Measurements from ENCODE around the gene TNS2. TPM values are rescaled to one million over a fixed set of nuclear protein-coding genes. Genes with fewer than 3 reads are reported as not detected.
A peak's percentile ranks its signal among the peaks of the same experiment; 100 is the strongest.

TNS2 gene
- total RNA-seq, 1 donor from 2014 or later: 15.4 TPM

DNA sequence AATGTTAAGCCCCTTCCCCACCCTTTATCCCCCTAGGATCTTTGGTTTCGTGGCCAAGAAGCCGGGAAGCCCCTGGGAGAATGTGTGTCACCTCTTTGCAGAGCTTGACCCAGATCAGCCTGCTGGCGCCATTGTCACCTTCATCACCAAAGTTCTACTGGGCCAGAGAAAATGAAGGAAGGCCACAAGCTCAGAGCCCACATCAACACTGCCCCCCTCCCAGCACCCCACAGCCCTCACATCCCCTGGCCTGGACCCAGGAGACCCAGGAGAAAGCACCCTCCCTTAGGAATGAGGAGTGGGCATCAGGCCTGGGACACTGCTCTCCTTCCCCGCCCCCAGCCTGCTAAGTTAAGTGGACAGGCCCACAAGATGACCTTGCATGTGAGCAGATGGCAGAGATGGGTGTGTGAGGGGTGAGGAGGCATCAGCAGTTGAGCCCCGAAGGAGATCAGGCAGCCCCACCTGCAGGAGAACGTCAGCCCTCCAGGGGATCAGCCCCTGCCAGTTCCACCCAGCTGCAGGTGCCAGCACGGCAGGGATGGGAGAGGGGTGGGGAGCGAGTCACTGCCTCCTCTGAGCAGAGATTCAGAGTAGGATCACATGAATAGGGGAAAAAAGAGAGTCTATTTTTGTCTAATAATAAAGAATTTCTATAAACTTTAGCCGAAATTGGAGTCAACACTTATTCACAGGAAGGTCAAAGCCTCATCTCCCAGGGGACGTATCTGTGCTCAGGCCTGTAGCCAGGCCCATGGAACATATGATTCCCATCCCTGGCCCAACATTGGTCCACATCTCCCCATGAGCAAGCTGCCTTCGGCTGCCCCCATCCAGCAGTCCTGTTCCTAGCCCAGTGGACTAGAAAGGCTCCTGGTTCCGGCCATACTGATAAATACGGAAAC lies 14.1 kb downstream of the TNS2 start:
- Mint-ChIP-seq H3K4me3 (ENCODE audit: unreplicated experiment) (peak overlapping the region; percentile 41), H3K9me3 (ENCODE audit: unreplicated experiment) (no peaks in the 10 kb centered on the region)
- no peak overlapping the region for H3K4me2 ChIP-seq (ENCODE audit: low read length)

DNA sequence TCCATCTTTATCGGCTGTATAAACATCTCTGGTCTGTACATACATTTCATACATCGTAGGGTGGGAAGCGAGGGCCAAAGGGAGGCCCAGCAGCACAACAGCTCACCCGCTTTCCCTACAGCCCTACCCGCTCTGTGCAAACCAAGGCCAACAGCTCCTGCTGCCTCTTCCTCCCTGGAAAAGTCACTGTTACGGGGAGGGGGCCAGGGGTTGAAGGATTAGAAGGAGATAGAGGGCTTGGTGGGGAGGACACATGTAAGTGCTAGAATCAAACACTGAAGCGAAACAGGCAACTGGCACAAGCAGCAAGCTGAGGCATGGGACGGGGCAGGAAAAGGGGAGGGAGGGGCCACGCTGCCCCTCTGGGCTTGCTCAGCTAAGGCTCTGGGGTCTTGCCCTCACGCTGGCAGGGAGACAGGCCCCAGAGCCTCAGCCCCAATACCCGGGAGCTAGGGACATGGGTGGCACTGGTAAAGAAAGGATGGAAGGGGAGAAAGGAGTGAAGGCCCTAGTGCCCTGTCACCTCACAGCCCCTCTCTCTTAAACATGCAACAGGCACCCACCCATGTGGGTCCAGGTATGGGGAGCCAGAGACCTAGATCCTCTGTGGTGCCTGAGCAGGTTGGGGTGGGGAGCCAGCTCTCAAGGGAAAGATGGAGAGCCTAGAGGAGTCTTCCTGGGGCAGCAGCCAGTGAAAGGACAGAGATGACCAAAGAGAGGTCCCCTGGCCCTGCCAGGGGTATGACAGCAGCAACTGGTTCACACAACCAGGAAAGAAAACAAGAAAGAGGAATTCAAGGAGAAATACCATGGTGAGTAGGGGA lies 15.0 kb downstream of the TNS2 start:
- no peaks in the 10 kb centered on the region for H3K27me3 Mint-ChIP-seq (ENCODE audit: low read depth, unreplicated experiment)
- H3K4me1 Mint-ChIP-seq (ENCODE audit: low read depth, unreplicated experiment): peaks cover 12% of the 10 kb centered on the region
- peaks cover 27% of the 10 kb centered on the region for H3K36me3 Mint-ChIP-seq (ENCODE audit: low read depth, unreplicated experiment)
- no peaks in the 10 kb centered on the region for H3K27me3 ChIP-seq (ENCODE audit: insufficient read depth, low read length)
- no peak overlapping the region for H2AFZ ChIP-seq (ENCODE audit: low read depth, low read length)
- H3K4me3 Mint-ChIP-seq (ENCODE audit: unreplicated experiment): peak overlapping the region; percentile 41
- no peak for DNase-seq (ENCODE audit: low read depth)
- no peak for FAIRE-seq
- TF ChIP-seq, protein P1, sequence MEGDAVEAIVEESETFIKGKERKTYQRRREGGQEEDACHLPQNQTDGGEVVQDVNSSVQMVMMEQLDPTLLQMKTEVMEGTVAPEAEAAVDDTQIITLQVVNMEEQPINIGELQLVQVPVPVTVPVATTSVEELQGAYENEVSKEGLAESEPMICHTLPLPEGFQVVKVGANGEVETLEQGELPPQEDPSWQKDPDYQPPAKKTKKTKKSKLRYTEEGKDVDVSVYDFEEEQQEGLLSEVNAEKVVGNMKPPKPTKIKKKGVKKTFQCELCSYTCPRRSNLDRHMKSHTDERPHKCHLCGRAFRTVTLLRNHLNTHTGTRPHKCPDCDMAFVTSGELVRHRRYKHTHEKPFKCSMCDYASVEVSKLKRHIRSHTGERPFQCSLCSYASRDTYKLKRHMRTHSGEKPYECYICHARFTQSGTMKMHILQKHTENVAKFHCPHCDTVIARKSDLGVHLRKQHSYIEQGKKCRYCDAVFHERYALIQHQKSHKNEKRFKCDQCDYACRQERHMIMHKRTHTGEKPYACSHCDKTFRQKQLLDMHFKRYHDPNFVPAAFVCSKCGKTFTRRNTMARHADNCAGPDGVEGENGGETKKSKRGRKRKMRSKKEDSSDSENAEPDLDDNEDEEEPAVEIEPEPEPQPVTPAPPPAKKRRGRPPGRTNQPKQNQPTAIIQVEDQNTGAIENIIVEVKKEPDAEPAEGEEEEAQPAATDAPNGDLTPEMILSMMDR (IDR thresholded peaks at IDR 0.05; ENCODE audit: insufficient read depth, low read depth, low read length): no peak
- no peak for TF ChIP-seq EZH2 (IDR thresholded peaks at IDR 0.05; ENCODE audit: insufficient read depth, low read length)
- no peak overlapping the region for H3K27ac Mint-ChIP-seq (ENCODE audit: unreplicated experiment)
- peaks cover 18% of the 10 kb centered on the region for H4K20me1 ChIP-seq (ENCODE audit: insufficient read depth, low read length)
- no peak overlapping the region for H3K27ac ChIP-seq (ENCODE audit: low read depth, low read length)
- H3K4me1 ChIP-seq (ENCODE audit: insufficient read depth, low read length): peaks cover 40% of the 10 kb centered on the region
- no peak overlapping the region for H3K4me3 ChIP-seq (ENCODE audit: insufficient read depth, low read depth, low read length)
- no peak overlapping the region for H3K9ac ChIP-seq (ENCODE audit: low read length)
- no peaks in the 10 kb centered on the region for H3K9me3 ChIP-seq (ENCODE audit: insufficient read depth, low read depth, low read length)
- no peaks in the 10 kb centered on the region for H3K9me3 Mint-ChIP-seq (ENCODE audit: unreplicated experiment)
- no peaks in the 10 kb centered on the region for H3K36me3 ChIP-seq (ENCODE audit: insufficient read depth, low read length)
- no peaks in the 10 kb centered on the region for H3K79me2 ChIP-seq (ENCODE audit: insufficient read depth, low read length)
- H3K4me2 ChIP-seq (ENCODE audit: low read length): no peak overlapping the region

More for the DNA sequence above, 14.1 kb downstream of the TNS2 start:
- TF ChIP-seq, protein P1 (IDR thresholded peaks at IDR 0.05; ENCODE audit: insufficient read depth, low read depth, low read length): no peak
- TF ChIP-seq EZH2 (IDR thresholded peaks at IDR 0.05; ENCODE audit: insufficient read depth, low read length): no peak
- H3K27ac Mint-ChIP-seq (ENCODE audit: unreplicated experiment): no peak overlapping the region
- H3K79me2 ChIP-seq (ENCODE audit: insufficient read depth, low read length): no peaks in the 10 kb centered on the region
- peaks cover 21% of the 10 kb centered on the region for H3K36me3 Mint-ChIP-seq (ENCODE audit: low read depth, unreplicated experiment)
- no peak overlapping the region for H3K27ac ChIP-seq (ENCODE audit: low read depth, low read length)
- H3K4me1 Mint-ChIP-seq (ENCODE audit: low read depth, unreplicated experiment): peaks cover 12% of the 10 kb centered on the region
- no peak overlapping the region for H2AFZ ChIP-seq (ENCODE audit: low read depth, low read length)
- H3K9me3 ChIP-seq (ENCODE audit: insufficient read depth, low read depth, low read length): no peaks in the 10 kb centered on the region
- peaks cover 17% of the 10 kb centered on the region for H4K20me1 ChIP-seq (ENCODE audit: insufficient read depth, low read length)
- H3K4me1 ChIP-seq (ENCODE audit: insufficient read depth, low read length): peaks cover 38% of the 10 kb centered on the region
- no peak for FAIRE-seq
- H3K27me3 ChIP-seq (ENCODE audit: insufficient read depth, low read length): no peaks in the 10 kb centered on the region
- H3K9ac ChIP-seq (ENCODE audit: low read length): peak overlapping the region; percentile 31
- no peak for DNase-seq (ENCODE audit: low read depth)
- no peaks in the 10 kb centered on the region for H3K36me3 ChIP-seq (ENCODE audit: insufficient read depth, low read length)
- H3K4me3 ChIP-seq (ENCODE audit: insufficient read depth, low read depth, low read length): no peak overlapping the region
- no peaks in the 10 kb centered on the region for H3K27me3 Mint-ChIP-seq (ENCODE audit: low read depth, unreplicated experiment)

All from astrocyte (in vitro differentiated cells and primary cell).